Trophoblast cell (in vitro differentiated cells and primary cell): ENCODE results near the gene LDAF1.
"Not testable (repeated sequence)": the region's sequence is repeated elsewhere in the genome, so short reads cannot be mapped to it uniquely, and the experiment has no call there.

Source experiments
- DNase-seq, 2 donors: peaks; one replicate each; pipeline ENCODE4 v3.0.0-alpha.2; 2016
- H2AFZ ChIP-seq: 2 replicates; pipeline ENCODE4 v1.6.1; 2013; ENCODE audit warnings: low read length, moderate library complexity, mild to moderate bottlenecking; ENCODE audit not compliant: insufficient read depth, poor library complexity
- H2AK5ac ChIP-seq: 2 replicates; pipeline ENCODE4 v1.6.1; 2013; ENCODE audit warnings: mild to moderate bottlenecking, low read length
- H2BK120ac ChIP-seq: 2 replicates; pipeline ENCODE4 v1.6.1; 2013; ENCODE audit warnings: low read length, mild to moderate bottlenecking, moderate library complexity; ENCODE audit not compliant: insufficient read depth, poor library complexity
- H2BK12ac ChIP-seq: 2 replicates; pipeline ENCODE4 v1.6.1; 2013; ENCODE audit warnings: mild to moderate bottlenecking, low read length, moderate library complexity
- H2BK5ac ChIP-seq: 2 replicates; pipeline ENCODE4 v1.6.1; 2013; ENCODE audit warnings: low read length, low read depth, moderate library complexity, mild to moderate bottlenecking; ENCODE audit not compliant: poor library complexity
- H3K14ac ChIP-seq: 2 replicates; pipeline ENCODE4 v1.6.1; 2013; ENCODE audit warnings: mild to moderate bottlenecking, low read length
- H3K18ac ChIP-seq: 2 replicates; pipeline ENCODE4 v1.6.1; 2013; ENCODE audit warnings: mild to moderate bottlenecking, low read length
- H3K23ac ChIP-seq: 2 replicates; pipeline ENCODE4 v1.6.1; 2013; ENCODE audit warnings: low read length
- H3K27ac ChIP-seq: 2 replicates; pipeline ENCODE4 v1.5.1; 2013; ENCODE audit warnings: low read depth, mild to moderate bottlenecking, inconsistent platforms, low read length, moderate library complexity
- H3K27me3 ChIP-seq: 2 replicates; pipeline ENCODE4 v1.6.1; 2013; ENCODE audit warnings: inconsistent platforms, mild to moderate bottlenecking, low read length, moderate library complexity; ENCODE audit not compliant: insufficient read depth
- H3K36me3 ChIP-seq, 2 experiments: 1 replicate in 1 of 2; 2 replicates in 1 of 2; pipeline ENCODE4 v1.6.1; 2013; ENCODE audit warnings: low read length in 2 of 2, mild to moderate bottlenecking in 2 of 2, moderate library complexity in 1 of 2; ENCODE audit not compliant: insufficient read depth in 2 of 2, control insufficient read depth in 1 of 2
- H3K4ac ChIP-seq: 2 replicates; pipeline ENCODE4 v1.6.1; 2013; ENCODE audit warnings: low read depth, mild to moderate bottlenecking, low read length, moderate library complexity
- H3K4me1 ChIP-seq, 2 experiments: 1 replicate in 1 of 2; 2 replicates in 1 of 2; pipeline ENCODE4 v1.6.1; 2013; ENCODE audit warnings: low read length in 2 of 2, mild to moderate bottlenecking in 2 of 2, moderate library complexity in 1 of 2; ENCODE audit not compliant: insufficient read depth in 2 of 2, control insufficient read depth in 1 of 2
- H3K4me2 ChIP-seq: 2 replicates; pipeline ENCODE4 v1.6.1; 2013; ENCODE audit warnings: inconsistent platforms, mild to moderate bottlenecking, low read length, moderate library complexity
- H3K4me3 ChIP-seq: 2 replicates; pipeline ENCODE4 v1.5.1; 2013; ENCODE audit warnings: mild to moderate bottlenecking, low read depth, low read length, inconsistent platforms
- H3K79me1 ChIP-seq: one replicate; pipeline ENCODE4 v1.6.1; 2013; ENCODE audit warnings: low read length
- H3K79me2 ChIP-seq: 2 replicates; pipeline ENCODE4 v1.6.1; 2013; ENCODE audit warnings: low read length, mild to moderate bottlenecking; ENCODE audit not compliant: control insufficient read depth, insufficient read depth, poor library complexity
- H3K9ac ChIP-seq: 2 replicates; pipeline ENCODE4 v1.6.1; 2013; ENCODE audit warnings: mild to moderate bottlenecking, low read length
- H3K9me3 ChIP-seq: 2 replicates; pipeline ENCODE4 v1.6.1; 2013; ENCODE audit warnings: low read depth, mild to moderate bottlenecking, control low read depth, inconsistent platforms, low read length; ENCODE audit not compliant: insufficient read depth
- H4K12ac ChIP-seq: 2 replicates; pipeline ENCODE4 v1.6.1; 2013; ENCODE audit warnings: low read depth, mild to moderate bottlenecking, low read length, moderate library complexity
- H4K8ac ChIP-seq: 2 replicates; pipeline ENCODE4 v1.6.1; 2013; ENCODE audit warnings: low read depth, mild to moderate bottlenecking, low read length, moderate library complexity
- H4K91ac ChIP-seq: one replicate; pipeline ENCODE4 v1.6.1; 2013; ENCODE audit warnings: low read depth, mild to moderate bottlenecking, low read length, moderate library complexity
- WGBS: extraction: QIAGEN DNeasy Blood & Tissue Kit; methylation state at CpG from one replicate; pipeline ENCODE4 v1.1.7; 2013; ENCODE audit warnings: missing lambda C conversion rate; ENCODE audit not compliant: insufficient read length, insufficient coverage; ENCODE audit errors: extremely low coverage; 5-methylcytosine and 5-hydroxymethylcytosine counted together

The LDAF1 gene

GRCh38 chr16:21194771-21195301 lies 36.4 kb downstream of the LDAF1 start:
- no peaks in the 10 kb centered on the region for H3K79me1 ChIP-seq
- H3K14ac ChIP-seq = no peak overlapping the region
- no peak overlapping the region for H3K4ac ChIP-seq
- H4K12ac ChIP-seq = no peak overlapping the region
- no peak overlapping the region for H2BK120ac ChIP-seq
- no peak overlapping the region for H2BK12ac ChIP-seq
- no peak for DNase-seq
- H3K9me3 ChIP-seq = peaks cover 2% of the 10 kb centered on the region
- H3K9ac ChIP-seq = no peak overlapping the region
- H3K23ac ChIP-seq = no peak overlapping the region
- WGBS = no CpG with 5 or more reads among the region's 6 CpGs
- no peak overlapping the region for H2AFZ ChIP-seq
- no peak overlapping the region for H4K8ac ChIP-seq
- H3K4me3 ChIP-seq = no peak overlapping the region
- H4K91ac ChIP-seq = no peak overlapping the region
- peaks cover 7 to 8% of the 10 kb centered on the region in 2 experiments for H3K4me1 ChIP-seq
- no peaks in the 10 kb centered on the region for H3K27me3 ChIP-seq
- H3K36me3 ChIP-seq = no peaks in the 10 kb centered on the region
- H2AK5ac ChIP-seq = no peak overlapping the region
- no peak overlapping the region for H3K4me2 ChIP-seq
- no peak overlapping the region for H3K18ac ChIP-seq
- H3K27ac ChIP-seq = no peak overlapping the region
- H2BK5ac ChIP-seq = no peak overlapping the region
- H3K79me2 ChIP-seq = no peaks in the 10 kb centered on the region

GRCh38 chr16:21195330-21195729 lies 36.9 kb downstream of the LDAF1 start:
- not testable (repeated sequence) for H2BK12ac ChIP-seq, H4K12ac ChIP-seq, H3K4me3 ChIP-seq, H3K14ac ChIP-seq, H2AK5ac ChIP-seq, DNase-seq, H2BK120ac ChIP-seq, H3K36me3 ChIP-seq, H3K4me1 ChIP-seq, H2AFZ ChIP-seq, H3K79me2 ChIP-seq, H3K79me1 ChIP-seq, H3K4me2 ChIP-seq, H3K9ac ChIP-seq, H3K4ac ChIP-seq, H4K8ac ChIP-seq, H3K18ac ChIP-seq, H4K91ac ChIP-seq, H2BK5ac ChIP-seq, H3K23ac ChIP-seq, H3K9me3 ChIP-seq, H3K27ac ChIP-seq, H3K27me3 ChIP-seq
- no CpG with 5 or more reads among the region's 8 CpGs for WGBS

GRCh38 chr16:21197112-21197511 lies 38.6 kb downstream of the LDAF1 start:
- Histone ChIP-seq H3K23ac (no peak overlapping the region), H3K27me3 (no peaks in the 10 kb centered on the region), H3K18ac (no peak overlapping the region), H2AFZ (no peak overlapping the region), H2AK5ac (no peak overlapping the region), H3K27ac (no peak overlapping the region), H4K8ac (no peak overlapping the region), H4K12ac (no peak overlapping the region), H2BK5ac (no peak overlapping the region), H3K4me3 (no peak overlapping the region), H3K9ac (no peak overlapping the region), H4K91ac (no peak overlapping the region), H3K79me1 (no peaks in the 10 kb centered on the region), H3K4ac (no peak overlapping the region), H3K79me2 (no peaks in the 10 kb centered on the region), H3K9me3 (no peaks in the 10 kb centered on the region), H3K4me1 (peaks cover 7 to 10% of the 10 kb centered on the region in 2 experiments), H3K14ac (no peak overlapping the region), H3K4me2 (no peak overlapping the region), H2BK120ac (no peak overlapping the region), H2BK12ac (no peak overlapping the region), H3K36me3 (no peaks in the 10 kb centered on the region)
- no peak for DNase-seq
- WGBS = no CpG with 5 or more reads among the region's 1 CpG

- Histone ChIP-seq H3K9me3 (no peaks in the 10 kb centered on the region), H3K4me3 (no peak overlapping the region), H3K23ac (no peak overlapping the region), H3K36me3 (no peaks in the 10 kb centered on the region), H3K18ac (no peak overlapping the region), H4K91ac (no peak overlapping the region), H3K79me2 (no peaks in the 10 kb centered on the region), H4K8ac (no peak overlapping the region), H3K14ac (no peak overlapping the region), H3K4me1 (peaks cover 7 to 10% of the 10 kb centered on the region in 2 experiments), H3K27me3 (no peaks in the 10 kb centered on the region), H2AK5ac (no peak overlapping the region), H2AFZ (no peak overlapping the region), H4K12ac (no peak overlapping the region), H2BK5ac (no peak overlapping the region), H2BK120ac (no peak overlapping the region), H2BK12ac (no peak overlapping the region), H3K4ac (no peak overlapping the region), H3K9ac (no peak overlapping the region), H3K4me2 (no peak overlapping the region), H3K79me1 (no peaks in the 10 kb centered on the region), H3K27ac (no peak overlapping the region)
- no peak for DNase-seq
- WGBS = no CpG with 5 or more reads among the region's 3 CpGs
Observed at GRCh38 chr16:21197621-21198020, 39.1 kb downstream of the LDAF1 start.
